MCF 10A (cell line): ENCODE measurements around the gene CLEC9A. TPM values are rescaled to one million over a fixed set of nuclear protein-coding genes. Genes with fewer than 3 reads are reported as not detected.

Experiments used
- BruUV-seq: library from RNA; stranded (reverse); fragments of 400-500 nt; replicated peaks from 2 replicates; lab custom pipeline; 2021; lab: Mats Ljungman, UMichigan
- CTCF ChIA-PET: fragments of 300-600 bp; sonication (Branson Sonifier 250); formaldehyde crosslinking; extraction: SDS; loops from one replicate; lab custom pipeline; 2021; ENCODE audit warnings: antibody characterized with exemption, inconsistent platforms; lab: Yijun Ruan, JAX
- POLR2A ChIA-PET: fragments of 300-600, 350-650 bp; sonication (Branson Sonifier 250); formaldehyde crosslinking; extraction: SDS; loops from one replicate; lab custom pipeline; 2020; ENCODE audit warnings: antibody characterized with exemption, inconsistent platforms; lab: Yijun Ruan, JAX
- DNase-seq: peaks from one replicate; pipeline ENCODE4 v3.0.0-alpha.2; 2018; ENCODE audit not compliant: unreplicated experiment
- H3K27ac Mint-ChIP-seq: one replicate; pipeline ENCODE4 v1.8.0; 2022; ENCODE audit warnings: mild to moderate bottlenecking, low read depth, mixed read lengths; ENCODE audit not compliant: unreplicated experiment
- H3K27me3 Mint-ChIP-seq: one replicate; pipeline ENCODE4 v1.8.0; 2022; ENCODE audit warnings: mixed read lengths; ENCODE audit not compliant: insufficient read depth, unreplicated experiment
- H3K36me3 Mint-ChIP-seq: one replicate; pipeline ENCODE4 v1.8.0; 2022; ENCODE audit warnings: mild to moderate bottlenecking, moderate library complexity, mixed read lengths; ENCODE audit not compliant: insufficient read depth, unreplicated experiment
- H3K4me1 Mint-ChIP-seq: one replicate; pipeline ENCODE4 v1.8.0; 2022; ENCODE audit warnings: mixed read lengths; ENCODE audit not compliant: insufficient read depth, unreplicated experiment
- H3K4me3 Mint-ChIP-seq: one replicate; pipeline ENCODE4 v1.8.0; 2022; ENCODE audit warnings: mild to moderate bottlenecking, moderate library complexity, mixed read lengths; ENCODE audit not compliant: unreplicated experiment
- H3K9me3 Mint-ChIP-seq: one replicate; pipeline ENCODE4 v1.8.0; 2022; ENCODE audit warnings: mixed read lengths; ENCODE audit not compliant: unreplicated experiment
- intact Hi-C: fragments of 100-400 bp; cut with micrococcal nuclease; formaldehyde crosslinking; loops from 2 replicates; pipeline ENCODE4 v1.14.1; 2022
- total RNA-seq: library from RNA; stranded (reverse); gene quantifications from 2 replicates; pipeline ENCODE4 v1.2.3, GENCODE V29; 2022
- TF ChIP-seq, protein P1 (sequence below): fragments of 200-600 bp; IDR thresholded peaks from one replicate; pipeline ENCODE4 v1.8.0; 2022; ENCODE audit warnings: antibody characterized with exemption, mild to moderate bottlenecking; ENCODE audit not compliant: unreplicated experiment

The CLEC9A gene
- total RNA-seq, 1 experiment from 2014 or later, result not detected

DNA sequence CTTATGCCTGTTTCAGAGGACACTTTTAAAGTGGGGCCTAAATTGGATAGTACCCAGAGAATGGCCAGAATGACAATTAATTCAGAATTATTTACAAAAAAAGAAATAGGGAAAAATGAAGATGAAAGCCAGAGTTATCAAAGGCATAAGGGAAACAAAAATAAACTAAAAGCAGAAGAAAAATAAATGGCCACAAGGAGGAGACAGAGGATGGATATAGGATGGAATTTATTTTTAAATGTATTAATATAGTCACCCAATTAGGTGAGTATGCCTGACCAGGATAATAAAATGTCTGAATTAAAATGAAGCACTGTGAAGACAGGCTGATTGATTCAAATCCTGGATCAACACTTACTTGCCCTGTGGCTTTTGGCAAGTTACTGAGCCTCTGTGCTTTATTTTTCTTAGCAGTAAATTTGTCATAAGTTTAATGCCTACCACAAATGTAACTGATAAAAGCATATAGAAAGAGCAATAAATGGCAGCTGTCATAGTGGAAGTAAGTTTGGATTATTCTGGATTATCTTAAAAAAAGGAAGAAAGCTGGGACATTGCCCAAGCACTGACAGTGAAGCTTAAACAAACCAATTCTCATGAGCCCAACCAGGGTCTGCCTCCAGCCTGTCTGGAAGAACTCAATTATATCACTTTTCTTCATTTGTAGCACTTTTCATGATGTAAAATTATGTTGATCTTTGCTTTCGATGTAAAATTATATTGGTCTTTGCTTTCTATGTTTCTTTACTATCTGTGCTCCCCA lies 3.5 kb downstream of the CLEC9A start:
- POLR2A ChIA-PET, result interaction anchor here (1.2 kb wide), 1 partner anchor 178 kb away, joined by 3 read pairs; the partner anchor contains the start of gene GABARAPL1
- DNase-seq, result peak; percentile 48
- no peaks in the 10 kb centered on the region for H3K27me3 Mint-ChIP-seq
- intact Hi-C loops, result loop anchor here (1.0 kb wide), 1 partner anchor 106 kb away; no protein-coding TSS in a partner anchor
- TF ChIP-seq, protein P1, sequence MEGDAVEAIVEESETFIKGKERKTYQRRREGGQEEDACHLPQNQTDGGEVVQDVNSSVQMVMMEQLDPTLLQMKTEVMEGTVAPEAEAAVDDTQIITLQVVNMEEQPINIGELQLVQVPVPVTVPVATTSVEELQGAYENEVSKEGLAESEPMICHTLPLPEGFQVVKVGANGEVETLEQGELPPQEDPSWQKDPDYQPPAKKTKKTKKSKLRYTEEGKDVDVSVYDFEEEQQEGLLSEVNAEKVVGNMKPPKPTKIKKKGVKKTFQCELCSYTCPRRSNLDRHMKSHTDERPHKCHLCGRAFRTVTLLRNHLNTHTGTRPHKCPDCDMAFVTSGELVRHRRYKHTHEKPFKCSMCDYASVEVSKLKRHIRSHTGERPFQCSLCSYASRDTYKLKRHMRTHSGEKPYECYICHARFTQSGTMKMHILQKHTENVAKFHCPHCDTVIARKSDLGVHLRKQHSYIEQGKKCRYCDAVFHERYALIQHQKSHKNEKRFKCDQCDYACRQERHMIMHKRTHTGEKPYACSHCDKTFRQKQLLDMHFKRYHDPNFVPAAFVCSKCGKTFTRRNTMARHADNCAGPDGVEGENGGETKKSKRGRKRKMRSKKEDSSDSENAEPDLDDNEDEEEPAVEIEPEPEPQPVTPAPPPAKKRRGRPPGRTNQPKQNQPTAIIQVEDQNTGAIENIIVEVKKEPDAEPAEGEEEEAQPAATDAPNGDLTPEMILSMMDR, result peak; percentile 70
- H3K4me3 Mint-ChIP-seq, result no peak overlapping the region
- peaks cover 23% of the 10 kb centered on the region for H3K4me1 Mint-ChIP-seq
- CTCF ChIA-PET, result interaction anchor here (0.6 to 6.3 kb wide), 29 partner anchors 9 to 1377 kb away, joined by 3 to 134 read pairs (median 5); partner anchors contain the start of genes CLEC12B and CLEC7A
- H3K9me3 Mint-ChIP-seq, result peaks cover 14% of the 10 kb centered on the region
- H3K27ac Mint-ChIP-seq, result no peak overlapping the region
- H3K36me3 Mint-ChIP-seq, result no peaks in the 10 kb centered on the region
- BruUV-seq, result no TSS peak

DNA sequence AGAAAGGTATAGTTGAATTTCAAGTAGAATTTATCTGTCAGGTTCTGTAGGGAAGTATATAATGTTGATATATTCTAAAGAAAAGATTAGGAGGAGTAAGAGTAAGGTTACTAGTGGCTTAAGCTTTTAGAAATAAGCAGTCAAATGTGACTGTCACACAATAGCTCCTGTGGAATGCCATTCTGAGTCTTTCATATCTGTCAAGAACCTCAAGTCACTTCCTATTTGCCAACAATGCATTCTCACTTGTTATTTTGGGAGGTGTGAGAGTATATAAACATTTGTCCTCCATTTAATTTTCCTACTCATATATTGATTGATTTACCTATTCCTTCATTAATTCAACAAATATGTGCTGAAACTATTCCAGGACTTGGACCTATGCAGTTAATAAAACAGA lies 11.7 kb downstream of the CLEC9A start:
- Mint-ChIP-seq H3K27ac (no peak overlapping the region), H3K4me1 (no peaks in the 10 kb centered on the region), H3K4me3 (no peak overlapping the region), H3K36me3 (no peaks in the 10 kb centered on the region), H3K27me3 (no peaks in the 10 kb centered on the region), H3K9me3 (no peaks in the 10 kb centered on the region)
- POLR2A ChIA-PET, result interaction anchor here (0.8 to 1.0 kb wide), 2 partner anchors 56 to 172 kb away, joined by 3 read pairs; no protein-coding TSS in a partner anchor
- BruUV-seq, result no TSS peak
- DNase-seq, result no peak
- TF ChIP-seq, protein P1, result no peak
- CTCF ChIA-PET, result interaction anchor here (0.7 to 3.7 kb wide), 4 partner anchors 8 to 939 kb away, joined by 3 to 21 read pairs (median 4); no protein-coding TSS in a partner anchor
- intact Hi-C loops, result no loop called here

DNA sequence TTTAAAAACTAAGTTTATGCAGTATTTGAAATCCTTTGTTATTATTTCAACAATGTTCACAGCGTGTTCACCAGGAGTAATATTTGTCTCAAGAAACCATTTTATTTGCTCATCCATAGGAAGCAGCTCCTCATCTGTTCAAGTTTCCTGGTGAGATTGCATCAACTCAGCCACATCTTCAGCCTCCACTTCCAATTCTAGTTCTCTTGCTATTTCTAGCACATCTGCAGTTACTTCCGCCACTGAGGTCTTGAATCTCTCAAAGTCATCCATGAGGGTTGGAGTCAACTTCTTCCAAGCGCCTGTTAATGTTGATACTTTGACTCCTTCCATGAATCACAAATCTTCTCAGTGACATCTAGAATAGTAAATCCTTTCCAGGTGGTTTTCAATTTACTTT lies 18.0 kb downstream of the CLEC9A start:
- Mint-ChIP-seq H3K27me3 (no peaks in the 10 kb centered on the region), H3K27ac (no peak overlapping the region), H3K4me1 (no peaks in the 10 kb centered on the region), H3K4me3 (no peak overlapping the region), H3K36me3 (no peaks in the 10 kb centered on the region), H3K9me3 (no peaks in the 10 kb centered on the region)
- no peak for DNase-seq
- POLR2A ChIA-PET, result no interaction called here
- intact Hi-C loops, result no loop called here
- CTCF ChIA-PET, result interaction anchor here (0.7 kb wide), 1 partner anchor 25 kb away, joined by 4 read pairs; no protein-coding TSS in a partner anchor
- BruUV-seq, result no TSS peak
- TF ChIP-seq, protein P1, result no peak

DNA sequence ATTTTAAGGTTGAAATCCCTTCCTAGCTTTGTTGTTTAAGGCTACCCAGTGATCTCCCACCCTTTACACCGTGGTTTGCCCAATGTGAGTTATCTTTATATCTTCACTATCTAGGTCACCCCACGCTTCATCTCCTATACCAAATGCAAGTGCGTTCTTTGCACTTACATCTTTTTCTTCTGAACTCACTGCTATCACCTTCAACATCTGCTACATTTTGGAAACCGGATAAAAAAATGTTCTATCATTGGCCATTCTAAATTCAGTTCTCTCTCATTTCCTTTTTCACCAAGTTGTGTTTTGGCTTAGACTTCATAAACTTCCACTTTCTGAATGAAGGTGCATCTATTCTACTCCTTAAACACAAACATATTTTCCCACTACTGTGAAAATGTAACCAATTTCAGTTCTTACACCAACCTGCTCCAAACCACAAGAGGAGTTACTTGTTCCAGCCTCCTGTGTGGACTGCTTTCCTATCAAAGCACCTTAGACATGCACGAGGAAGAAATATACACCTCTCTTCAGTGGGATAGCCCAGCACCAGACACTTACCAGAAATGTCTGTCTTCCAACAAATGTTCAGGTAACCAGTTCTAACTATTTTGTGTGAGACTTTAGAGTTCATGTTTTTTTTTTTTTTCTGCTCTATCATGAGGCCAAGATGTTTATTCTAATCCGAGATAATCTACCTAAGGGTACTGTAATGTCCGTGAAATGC lies 21.9 kb downstream of the CLEC9A start:
- POLR2A ChIA-PET, result no interaction called here
- no peak for DNase-seq
- H3K27ac Mint-ChIP-seq, result no peak overlapping the region
- intact Hi-C loops, result no loop called here
- no peaks in the 10 kb centered on the region for H3K4me1 Mint-ChIP-seq
- no TSS peak for BruUV-seq
- no peak overlapping the region for H3K4me3 Mint-ChIP-seq
- TF ChIP-seq, protein P1, result no peak
- no peaks in the 10 kb centered on the region for H3K36me3 Mint-ChIP-seq
- CTCF ChIA-PET, result interaction anchor here (0.5 kb wide), 1 partner anchor 33 kb away, joined by 3 read pairs; no protein-coding TSS in a partner anchor
- no peaks in the 10 kb centered on the region for H3K9me3 Mint-ChIP-seq
- H3K27me3 Mint-ChIP-seq, result no peaks in the 10 kb centered on the region
